Measurements from ENCODE around the gene NELL1.

The NELL1 gene

DNA sequence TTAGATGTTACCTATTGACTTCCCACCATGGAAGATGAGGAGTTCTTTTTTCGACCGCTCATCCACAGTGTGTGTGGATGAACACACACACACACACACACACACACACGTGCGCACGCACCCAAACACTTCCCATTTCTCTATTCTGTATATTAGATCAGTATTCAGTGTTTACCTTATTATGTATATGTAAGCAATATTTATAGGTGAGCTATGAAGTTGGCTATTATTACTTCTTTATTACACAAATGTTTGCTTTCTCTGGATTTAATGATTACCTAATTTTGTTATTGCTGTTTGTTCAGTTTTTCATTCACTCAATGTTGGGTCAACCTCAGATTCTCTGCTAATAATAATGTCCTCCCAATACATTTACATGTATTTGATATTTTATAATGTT is 721.0 kb downstream of the NELL1 start:
- TF ChIP-seq FOXP2 (optimal IDR thresholded peaks at IDR 0.05; ENCODE audit: borderline replicate concordance, extremely low read depth, extremely low read length, insufficient read depth) (no peak), POLR2AphosphoS5 (IDR thresholded peaks at IDR 0.05; ENCODE audit: low read depth, low read length) (no peak), TAF1 (IDR thresholded peaks at IDR 0.05; ENCODE audit: borderline replicate concordance, insufficient read depth, low read length) (no peak), SIN3A (IDR thresholded peaks at IDR 0.05; ENCODE audit: borderline replicate concordance, insufficient read depth, low read length) (no peak)
- TF ChIP-seq, protein P1, sequence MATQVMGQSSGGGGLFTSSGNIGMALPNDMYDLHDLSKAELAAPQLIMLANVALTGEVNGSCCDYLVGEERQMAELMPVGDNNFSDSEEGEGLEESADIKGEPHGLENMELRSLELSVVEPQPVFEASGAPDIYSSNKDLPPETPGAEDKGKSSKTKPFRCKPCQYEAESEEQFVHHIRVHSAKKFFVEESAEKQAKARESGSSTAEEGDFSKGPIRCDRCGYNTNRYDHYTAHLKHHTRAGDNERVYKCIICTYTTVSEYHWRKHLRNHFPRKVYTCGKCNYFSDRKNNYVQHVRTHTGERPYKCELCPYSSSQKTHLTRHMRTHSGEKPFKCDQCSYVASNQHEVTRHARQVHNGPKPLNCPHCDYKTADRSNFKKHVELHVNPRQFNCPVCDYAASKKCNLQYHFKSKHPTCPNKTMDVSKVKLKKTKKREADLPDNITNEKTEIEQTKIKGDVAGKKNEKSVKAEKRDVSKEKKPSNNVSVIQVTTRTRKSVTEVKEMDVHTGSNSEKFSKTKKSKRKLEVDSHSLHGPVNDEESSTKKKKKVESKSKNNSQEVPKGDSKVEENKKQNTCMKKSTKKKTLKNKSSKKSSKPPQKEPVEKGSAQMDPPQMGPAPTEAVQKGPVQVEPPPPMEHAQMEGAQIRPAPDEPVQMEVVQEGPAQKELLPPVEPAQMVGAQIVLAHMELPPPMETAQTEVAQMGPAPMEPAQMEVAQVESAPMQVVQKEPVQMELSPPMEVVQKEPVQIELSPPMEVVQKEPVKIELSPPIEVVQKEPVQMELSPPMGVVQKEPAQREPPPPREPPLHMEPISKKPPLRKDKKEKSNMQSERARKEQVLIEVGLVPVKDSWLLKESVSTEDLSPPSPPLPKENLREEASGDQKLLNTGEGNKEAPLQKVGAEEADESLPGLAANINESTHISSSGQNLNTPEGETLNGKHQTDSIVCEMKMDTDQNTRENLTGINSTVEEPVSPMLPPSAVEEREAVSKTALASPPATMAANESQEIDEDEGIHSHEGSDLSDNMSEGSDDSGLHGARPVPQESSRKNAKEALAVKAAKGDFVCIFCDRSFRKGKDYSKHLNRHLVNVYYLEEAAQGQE (IDR thresholded peaks at IDR 0.05; ENCODE audit: insufficient read depth in 1 of 2, low read depth in 2 of 2, low read length in 2 of 2), result no peak

DNA sequence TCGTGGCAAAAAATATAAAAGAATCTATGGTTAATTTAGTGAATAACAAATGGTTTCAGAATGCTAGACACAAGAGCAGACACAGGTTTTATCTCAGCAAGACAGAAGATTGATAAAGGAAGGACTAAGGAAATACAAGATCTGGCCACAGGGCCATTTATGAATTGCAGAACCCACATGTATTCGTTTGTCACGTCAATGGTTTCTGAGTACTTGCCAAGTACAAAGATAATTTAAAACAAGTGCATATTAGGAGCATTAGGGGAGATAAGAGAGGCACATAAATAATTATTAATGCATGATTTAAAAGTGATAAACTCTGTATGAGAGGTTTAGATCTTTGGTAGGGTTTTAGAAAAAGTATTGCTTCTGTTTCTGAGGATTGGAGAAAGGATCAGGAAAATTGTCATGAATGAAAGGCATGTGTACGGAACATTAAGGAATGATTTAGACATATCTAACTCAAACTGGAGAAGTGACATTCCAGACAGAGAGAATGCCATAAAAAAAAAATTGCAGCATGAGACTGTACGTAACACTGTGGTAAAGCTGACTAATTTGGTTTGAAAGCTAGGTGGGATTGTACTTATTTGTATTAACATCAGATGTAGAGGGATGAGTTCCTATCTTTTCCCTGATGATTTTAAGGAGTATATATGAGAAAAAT is 727.1 kb downstream of the NELL1 start:
- TF ChIP-seq TAF1 (IDR thresholded peaks at IDR 0.05; ENCODE audit: borderline replicate concordance, insufficient read depth, low read length) (no peak), POLR2AphosphoS5 (IDR thresholded peaks at IDR 0.05; ENCODE audit: low read depth, low read length) (no peak)
- TF ChIP-seq, protein P1 (IDR thresholded peaks at IDR 0.05; ENCODE audit: insufficient read depth in 1 of 2, low read depth in 2 of 2, low read length in 2 of 2), result no peak

DNA sequence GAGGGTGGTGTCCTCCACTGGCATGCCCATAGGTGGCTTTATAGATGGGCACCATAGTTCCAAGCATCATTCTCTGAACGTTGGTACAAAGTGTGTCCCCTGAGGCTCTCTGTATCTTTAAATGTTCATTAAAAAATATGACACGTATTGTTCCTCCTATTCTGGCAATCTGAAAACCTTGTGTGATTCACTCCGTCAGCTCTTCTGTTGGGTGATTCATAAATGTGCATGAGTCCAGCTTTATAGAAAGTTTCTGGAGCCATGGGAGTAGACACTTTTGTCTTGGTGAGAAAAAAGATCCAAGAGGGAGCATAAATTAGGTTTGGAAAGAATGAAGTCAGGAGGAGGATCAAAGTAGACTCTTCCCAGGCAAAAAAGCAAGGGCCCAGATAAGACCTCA is 728.8 kb downstream of the NELL1 start:
- TF ChIP-seq POLR2AphosphoS5 (IDR thresholded peaks at IDR 0.05; ENCODE audit: low read depth, low read length) (no peak), SIN3A (IDR thresholded peaks at IDR 0.05; ENCODE audit: borderline replicate concordance, insufficient read depth, low read length) (no peak), TAF1 (IDR thresholded peaks at IDR 0.05; ENCODE audit: borderline replicate concordance, insufficient read depth, low read length) (no peak), FOXP2 (optimal IDR thresholded peaks at IDR 0.05; ENCODE audit: borderline replicate concordance, extremely low read depth, extremely low read length, insufficient read depth) (no peak)
- TF ChIP-seq, protein P1 (IDR thresholded peaks at IDR 0.05; ENCODE audit: insufficient read depth in 1 of 2, low read depth in 2 of 2, low read length in 2 of 2), result no peak

DNA sequence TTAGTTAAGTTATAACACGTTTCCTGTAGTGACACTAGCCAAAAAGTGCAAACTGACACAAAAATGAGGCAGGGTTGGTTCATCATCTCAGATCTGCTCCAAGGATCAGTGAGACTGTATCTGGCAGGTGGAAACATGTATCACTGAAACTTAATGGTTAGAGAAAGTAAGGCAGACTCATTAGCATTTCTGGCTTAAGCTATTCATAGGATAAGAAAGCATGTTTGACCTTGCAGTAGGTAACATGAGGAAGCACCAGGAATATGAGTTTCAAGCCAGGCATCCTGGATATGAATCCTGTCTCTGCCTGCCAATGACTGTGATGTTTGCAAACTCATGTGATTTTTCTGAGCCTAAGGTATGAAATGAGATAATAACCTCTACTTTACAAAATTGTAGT is 732.1 kb downstream of the NELL1 start:
- TF ChIP-seq FOXP2 (optimal IDR thresholded peaks at IDR 0.05; ENCODE audit: borderline replicate concordance, extremely low read depth, extremely low read length, insufficient read depth) (no peak), POLR2AphosphoS5 (IDR thresholded peaks at IDR 0.05; ENCODE audit: low read depth, low read length) (no peak), TAF1 (IDR thresholded peaks at IDR 0.05; ENCODE audit: borderline replicate concordance, insufficient read depth, low read length) (no peak), SIN3A (IDR thresholded peaks at IDR 0.05; ENCODE audit: borderline replicate concordance, insufficient read depth, low read length) (no peak)
- TF ChIP-seq, protein P1 (IDR thresholded peaks at IDR 0.05; ENCODE audit: insufficient read depth in 1 of 2, low read depth in 2 of 2, low read length in 2 of 2), result no peak

DNA sequence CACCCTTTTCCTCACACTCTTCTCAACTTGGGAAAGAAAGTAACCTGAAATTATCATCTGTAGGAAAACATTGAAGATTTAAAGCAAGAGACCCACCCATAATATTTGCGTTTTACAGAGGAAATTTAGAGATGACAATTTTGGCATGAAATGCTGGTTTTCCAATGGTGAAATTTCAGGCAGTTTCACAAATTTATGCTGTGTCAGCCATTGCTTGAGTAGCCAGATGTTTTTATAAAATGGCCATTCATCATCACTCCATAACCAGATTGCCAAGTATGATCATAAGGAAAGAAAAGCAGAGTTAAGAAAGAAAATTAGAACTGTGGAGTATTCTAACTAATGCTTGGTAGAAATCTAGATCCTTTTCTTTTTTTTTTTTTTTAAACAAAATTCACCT is 732.9 kb downstream of the NELL1 start:
- TF ChIP-seq FOXP2 (optimal IDR thresholded peaks at IDR 0.05; ENCODE audit: borderline replicate concordance, extremely low read depth, extremely low read length, insufficient read depth) (no peak), SIN3A (IDR thresholded peaks at IDR 0.05; ENCODE audit: borderline replicate concordance, insufficient read depth, low read length) (no peak), POLR2AphosphoS5 (IDR thresholded peaks at IDR 0.05; ENCODE audit: low read depth, low read length) (no peak), TAF1 (IDR thresholded peaks at IDR 0.05; ENCODE audit: borderline replicate concordance, insufficient read depth, low read length) (no peak)
